ENCODE results near the gene CORO6. TPM values are rescaled to one million over a fixed set of nuclear protein-coding genes. Genes with fewer than 3 reads are reported as not detected.

CORO6 gene
- total and polyA plus RNA-seq, 2 of the 4 experiments (the other 2 are of a cell fraction): 3.4 to 7.6 TPM

DNA sequence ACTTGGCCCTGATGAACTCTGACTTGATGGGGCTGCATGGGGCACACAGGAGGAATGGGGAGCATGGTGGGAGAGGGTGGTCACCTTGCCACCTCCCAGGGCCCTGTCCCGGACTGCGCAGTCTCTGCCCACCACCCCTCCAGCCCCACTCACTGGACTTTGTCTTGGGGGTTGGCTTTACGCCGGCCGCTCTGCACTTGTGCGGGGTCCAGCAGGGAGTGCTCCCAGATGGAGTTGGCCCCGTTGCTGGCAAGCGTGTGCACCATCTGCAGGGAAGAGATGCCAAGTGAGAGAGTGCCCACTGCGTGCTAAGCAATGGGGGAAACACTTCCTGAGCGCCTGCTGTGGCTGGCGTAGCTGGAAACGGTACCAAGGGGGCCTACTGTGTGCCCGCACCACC is 39.9 kb downstream of the CORO6 start:
- Histone ChIP-seq H2BK120ac (ENCODE audit: low read depth, low read length) (no peak overlapping the region), H3K4me2 (ENCODE audit: low read depth, low read length) (no peak overlapping the region), H4K5ac (ENCODE audit: low read depth, low read length) (no peak overlapping the region), H4K20me1 (ENCODE audit: insufficient read depth, low read length) (peaks cover 54% of the 10 kb centered on the region), H3K9ac (ENCODE audit: low read depth, low read length) (no peak overlapping the region), H3K18ac (ENCODE audit: low read depth, low read length) (no peak overlapping the region), H3K56ac (ENCODE audit: extremely low read depth, insufficient read depth, low read length) (no peak overlapping the region), H2BK5ac (ENCODE audit: low read depth, low read length, poor library complexity, severe bottlenecking) (no peak overlapping the region), H3K4ac (ENCODE audit: low read depth, low read length) (no peak overlapping the region), H2BK20ac (ENCODE audit: low read depth, low read length) (no peak overlapping the region), H4K91ac (ENCODE audit: insufficient read depth, low read depth, low read length) (no peak overlapping the region), H3K23ac (ENCODE audit: low read depth, low read length) (no peak overlapping the region), H2AFZ (replicated peaks; ENCODE audit: low read length, poor library complexity) (no peak overlapping the region), H3K4me3 (ENCODE audit: insufficient read depth, low read depth, low read length) (no peak overlapping the region), H3K36me3 (ENCODE audit: control insufficient read depth, insufficient read depth, low read length) (peaks cover 38% of the 10 kb centered on the region), H3K27ac (ENCODE audit: insufficient read depth, low read length) (no peak overlapping the region), H3K9me3 (ENCODE audit: control insufficient read depth, insufficient read depth, low read length) (no peaks in the 10 kb centered on the region), H4K8ac (ENCODE audit: low read depth in 2 of 2, low read length in 2 of 2) (no peak overlapping the region), H3K9me1 (ENCODE audit: insufficient read depth, low read length) (peaks cover 24% of the 10 kb centered on the region), H3K4me1 (ENCODE audit: control insufficient read depth, insufficient read depth, low read length) (peaks cover 17% of the 10 kb centered on the region; the same call in 1 of the 2 replicates), H2BK15ac (ENCODE audit: low read depth, low read length) (no peak overlapping the region), H3K79me1 (ENCODE audit: low read depth in 1 of 2, low read length in 2 of 2) (peaks cover 38 to 81% of the 10 kb centered on the region in 2 experiments), H2AK5ac (ENCODE audit: low read depth, low read length) (no peak overlapping the region), H3K27me3 (ENCODE audit: control insufficient read depth, insufficient read depth, low read length) (no peaks in the 10 kb centered on the region), H3K14ac (replicated peaks; ENCODE audit: low read depth, low read length) (no peak overlapping the region), H2AK9ac (replicated peaks; ENCODE audit: low read depth, low read length, poor library complexity) (no peak overlapping the region)
- no peak for TF ChIP-seq FOS (IDR thresholded peaks at IDR 0.05; ENCODE audit: low read depth, low read length)
- TF ChIP-seq SMC3 (IDR thresholded peaks at IDR 0.05; ENCODE audit: low read depth, low read length): no peak
- TF ChIP-seq MAFK (IDR thresholded peaks at IDR 0.05; ENCODE audit: low read depth, low read length): no peak
- TF ChIP-seq, protein P1, sequence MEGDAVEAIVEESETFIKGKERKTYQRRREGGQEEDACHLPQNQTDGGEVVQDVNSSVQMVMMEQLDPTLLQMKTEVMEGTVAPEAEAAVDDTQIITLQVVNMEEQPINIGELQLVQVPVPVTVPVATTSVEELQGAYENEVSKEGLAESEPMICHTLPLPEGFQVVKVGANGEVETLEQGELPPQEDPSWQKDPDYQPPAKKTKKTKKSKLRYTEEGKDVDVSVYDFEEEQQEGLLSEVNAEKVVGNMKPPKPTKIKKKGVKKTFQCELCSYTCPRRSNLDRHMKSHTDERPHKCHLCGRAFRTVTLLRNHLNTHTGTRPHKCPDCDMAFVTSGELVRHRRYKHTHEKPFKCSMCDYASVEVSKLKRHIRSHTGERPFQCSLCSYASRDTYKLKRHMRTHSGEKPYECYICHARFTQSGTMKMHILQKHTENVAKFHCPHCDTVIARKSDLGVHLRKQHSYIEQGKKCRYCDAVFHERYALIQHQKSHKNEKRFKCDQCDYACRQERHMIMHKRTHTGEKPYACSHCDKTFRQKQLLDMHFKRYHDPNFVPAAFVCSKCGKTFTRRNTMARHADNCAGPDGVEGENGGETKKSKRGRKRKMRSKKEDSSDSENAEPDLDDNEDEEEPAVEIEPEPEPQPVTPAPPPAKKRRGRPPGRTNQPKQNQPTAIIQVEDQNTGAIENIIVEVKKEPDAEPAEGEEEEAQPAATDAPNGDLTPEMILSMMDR (conservative IDR thresholded peaks at IDR 0.05; ENCODE audit: low read depth, low read length): no peak
- no peak for TF ChIP-seq RCOR1 (IDR thresholded peaks at IDR 0.05; ENCODE audit: insufficient replicate concordance, low read length)
- TF ChIP-seq CEBPB (IDR thresholded peaks at IDR 0.05; ENCODE audit: low read depth, low read length): no peak
- no peak for TF ChIP-seq RAD21 (IDR thresholded peaks at IDR 0.05; ENCODE audit: low read length)
- TF ChIP-seq RFX5 (IDR thresholded peaks at IDR 0.05; ENCODE audit: low read depth, low read length): no peak
- TF ChIP-seq NFE2L2 (IDR thresholded peaks at IDR 0.05; ENCODE audit: low read depth, low read length): no peak
- no peak for TF ChIP-seq MXI1 (IDR thresholded peaks at IDR 0.05; ENCODE audit: borderline replicate concordance, low read depth, low read length)
- no peak for TF ChIP-seq POLR2A (IDR thresholded peaks at IDR 0.05; ENCODE audit: low read depth, low read length)
- TF ChIP-seq, protein P2, sequence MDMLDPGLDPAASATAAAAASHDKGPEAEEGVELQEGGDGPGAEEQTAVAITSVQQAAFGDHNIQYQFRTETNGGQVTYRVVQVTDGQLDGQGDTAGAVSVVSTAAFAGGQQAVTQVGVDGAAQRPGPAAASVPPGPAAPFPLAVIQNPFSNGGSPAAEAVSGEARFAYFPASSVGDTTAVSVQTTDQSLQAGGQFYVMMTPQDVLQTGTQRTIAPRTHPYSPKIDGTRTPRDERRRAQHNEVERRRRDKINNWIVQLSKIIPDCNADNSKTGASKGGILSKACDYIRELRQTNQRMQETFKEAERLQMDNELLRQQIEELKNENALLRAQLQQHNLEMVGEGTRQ (IDR thresholded peaks at IDR 0.05; ENCODE audit: low read depth, low read length): no peak
- TF ChIP-seq, protein P3, sequence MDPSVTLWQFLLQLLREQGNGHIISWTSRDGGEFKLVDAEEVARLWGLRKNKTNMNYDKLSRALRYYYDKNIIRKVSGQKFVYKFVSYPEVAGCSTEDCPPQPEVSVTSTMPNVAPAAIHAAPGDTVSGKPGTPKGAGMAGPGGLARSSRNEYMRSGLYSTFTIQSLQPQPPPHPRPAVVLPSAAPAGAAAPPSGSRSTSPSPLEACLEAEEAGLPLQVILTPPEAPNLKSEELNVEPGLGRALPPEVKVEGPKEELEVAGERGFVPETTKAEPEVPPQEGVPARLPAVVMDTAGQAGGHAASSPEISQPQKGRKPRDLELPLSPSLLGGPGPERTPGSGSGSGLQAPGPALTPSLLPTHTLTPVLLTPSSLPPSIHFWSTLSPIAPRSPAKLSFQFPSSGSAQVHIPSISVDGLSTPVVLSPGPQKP (IDR thresholded peaks at IDR 0.05; ENCODE audit: borderline replicate concordance, low read depth, low read length): no peak
- no peak for TF ChIP-seq BHLHE40 (IDR thresholded peaks at IDR 0.05; ENCODE audit: low read depth, low read length)
- no peak for TF ChIP-seq MAZ (IDR thresholded peaks at IDR 0.05; ENCODE audit: borderline replicate concordance, low read depth, low read length)
- no peak for TF ChIP-seq CHD1 (IDR thresholded peaks at IDR 0.05; ENCODE audit: low read depth, low read length)
- DNase-seq (no peak), ATAC-seq (ENCODE audit: low read depth) (no peak)
- in situ Hi-C loops (cut with MboI; ENCODE audit: low sequenced_read_pairs) (no loop called here), dilution Hi-C loops (cut with HindIII; ENCODE audit: low sequenced_read_pairs, unreplicated experiment) (no loop called here), intact Hi-C loops (cut with micrococcal nuclease) (no loop called here)
- ChIA-PET CTCF (no interaction called here), POLR2A (ENCODE audit: unreplicated experiment) (no interaction called here)
- BruUV-seq (replicated peaks): no TSS peak
- WGBS, 2 experiments (ENCODE audit: extremely low coverage in 2 of 2, insufficient read length in 1 of 2): 100% methylated on average over 2 of the region's 13 CpGs; no CpG with 5 or more reads in 1 of the 2 experiments
